Measurements from ENCODE around the gene AIFM2.

- no peak for TF ChIP-seq CTCF (IDR thresholded peaks at IDR 0.05)
- no peak for TF ChIP-seq POLR2AphosphoS5 (IDR thresholded peaks at IDR 0.05)
Observed at GRCh38 chr10:70114902-70115301, 17.7 kb downstream of the AIFM2 start.
